Measurements from ENCODE around the gene PATZ1. TPM values are rescaled to one million over a fixed set of nuclear protein-coding genes. Genes with fewer than 3 reads are reported as not detected.

The PATZ1 gene
- total and polyA plus RNA-seq, 8 donors = 19.9 to 72.4 (median 66.0) TPM

- Histone ChIP-seq H3K27me3 (no peaks in the 10 kb centered on the region), H3K9me3 (no peaks in the 10 kb centered on the region), H3K36me3 (peaks cover 0 to 96% of the 10 kb centered on the region in 2 donors), H3K4me1 (no peaks in the 10 kb centered on the region), H3K27ac (peak overlapping the region in 1 of 2 donors; percentile 50), H3K4me3 (no peak overlapping the region)
- peak in 1 of 4 donors; percentile 59 for DNase-seq
- no peak for ATAC-seq
- TF ChIP-seq CTCF (IDR thresholded peaks at IDR 0.05) = no peak
- intact Hi-C loops (cut with DNase I) = no loop called here
Measured at GRCh38 chr22:31278151-31278621, 68.0 kb downstream of the PATZ1 start.

- DNase-seq (no peak), ATAC-seq (no peak)
- no peaks in the 10 kb centered on the region for H3K27me3 ChIP-seq
- peaks cover 0 to 96% of the 10 kb centered on the region in 2 donors for H3K36me3 ChIP-seq
- H3K27ac ChIP-seq = peak overlapping the region in 1 of 2 donors; percentile 50
- TF ChIP-seq CTCF (IDR thresholded peaks at IDR 0.05) = no peak
- no peaks in the 10 kb centered on the region for H3K9me3 ChIP-seq
- intact Hi-C loops (cut with DNase I) = no loop called here
- no peak overlapping the region for H3K4me3 ChIP-seq
- no peaks in the 10 kb centered on the region for H3K4me1 ChIP-seq
Measured at GRCh38 chr22:31277741-31278140, 68.4 kb downstream of the PATZ1 start.

GRCh38 chr22:31276426-31277167 is 69.5 kb downstream of the PATZ1 start:
- DNase-seq (no peak), ATAC-seq (no peak)
- no peak for TF ChIP-seq CTCF (IDR thresholded peaks at IDR 0.05)
- H3K27me3 ChIP-seq = no peaks in the 10 kb centered on the region
- intact Hi-C loops (cut with DNase I) = no loop called here
- no peak overlapping the region for H3K27ac ChIP-seq
- H3K36me3 ChIP-seq = peaks cover 0 to 96% of the 10 kb centered on the region in 2 donors
- no peaks in the 10 kb centered on the region for H3K9me3 ChIP-seq
- no peaks in the 10 kb centered on the region for H3K4me1 ChIP-seq
- no peak overlapping the region for H3K4me3 ChIP-seq

Other genes with a start within 250 kb of the PATZ1 start
- gene SELENOM, start 238.8 kb downstream of the PATZ1 start, total RNA-seq = 100 to 1,000 TPM in 1 of 2 donors, 10 to 100 TPM in 1; 80.0 to 115 TPM
- gene SELENOM, start 238.8 kb downstream of the PATZ1 start, polyA plus RNA-seq (ENCODE audit: insufficient read length in 6 of 6) = 10 to 100 TPM in 3 of 6 donors, 1 to 10 TPM in 3; 7.8 to 19.8 (median 11.0) TPM
- gene INPP5J, start 223.4 kb downstream of the PATZ1 start, total RNA-seq = 1 to 10 TPM; 3.8 to 4.0 TPM
- gene INPP5J, start 223.4 kb downstream of the PATZ1 start, polyA plus RNA-seq (ENCODE audit: insufficient read length in 6 of 6) = 1 to 10 TPM; 2.1 to 4.1 (median 2.7) TPM
- 1 to 10 TPM; 4.3 to 9.9 TPM for gene PLA2G3, start 205.8 kb downstream of the PATZ1 start, total RNA-seq
- gene PLA2G3, start 205.8 kb downstream of the PATZ1 start, polyA plus RNA-seq (ENCODE audit: insufficient read length in 6 of 6) = under 1 TPM in 5 of 6 donors, not detected in 1; 0.06 to 0.23 (median 0.14) TPM
- gene RNF185, start 186.2 kb downstream of the PATZ1 start, total RNA-seq = 10 to 100 TPM; 28.2 to 34.3 TPM
- 10 to 100 TPM; 35.9 to 38.8 (median 38.3) TPM for gene RNF185, start 186.2 kb downstream of the PATZ1 start, polyA plus RNA-seq (ENCODE audit: insufficient read length in 6 of 6)
- gene LIMK2, start 134.0 kb downstream of the PATZ1 start, total RNA-seq = 10 to 100 TPM; 68.7 to 87.6 TPM
- 10 to 100 TPM; 47.4 to 58.7 (median 52.0) TPM for gene LIMK2, start 134.0 kb downstream of the PATZ1 start, polyA plus RNA-seq (ENCODE audit: insufficient read length in 6 of 6)
- 10 to 100 TPM; 12.8 to 41.5 TPM for gene PIK3IP1, start 53.9 kb downstream of the PATZ1 start, total RNA-seq
- gene PIK3IP1, start 53.9 kb downstream of the PATZ1 start, polyA plus RNA-seq (ENCODE audit: insufficient read length in 6 of 6) = 10 to 100 TPM; 11.1 to 15.1 (median 11.9) TPM
- gene DRG1, start 53.3 kb upstream of the PATZ1 start, total RNA-seq = 10 to 100 TPM; 36.3 to 52.3 TPM
- 10 to 100 TPM; 68.7 to 79.8 (median 70.4) TPM for gene DRG1, start 53.3 kb upstream of the PATZ1 start, polyA plus RNA-seq (ENCODE audit: insufficient read length in 6 of 6)
- 10 to 100 TPM; 23.2 to 25.4 TPM for gene EIF4ENIF1, start 143.5 kb upstream of the PATZ1 start, total RNA-seq
- 10 to 100 TPM; 44.9 to 45.9 (median 45.5) TPM for gene EIF4ENIF1, start 143.5 kb upstream of the PATZ1 start, polyA plus RNA-seq (ENCODE audit: insufficient read length in 6 of 6)
- 10 to 100 TPM; 27.6 to 39.6 TPM for gene SFI1, start 150.2 kb upstream of the PATZ1 start, total RNA-seq
- 10 to 100 TPM; 28.5 to 40.7 (median 35.2) TPM for gene SFI1, start 150.2 kb upstream of the PATZ1 start, polyA plus RNA-seq (ENCODE audit: insufficient read length in 6 of 6)

Measured in left lung (tissue), 10 donors.